Uterus (tissue), 2 donors: ENCODE results near the gene GPR135.

Experiments
- POLR2A ChIP-seq, 2 donors: fragments of 450-650 bp; IDR thresholded peaks; one replicate each; pipeline ENCODE4 v1.6.1; 2016; ENCODE audit warnings: antibody characterized with exemption in 2 of 2, mild to moderate bottlenecking in 1 of 2, moderate library complexity in 1 of 2
- TF ChIP-seq, protein P1 (sequence below), 4 experiments: fragments of 200-600 bp in 2 of 4; fragments of 450-650 bp in 2 of 4; sonication (generic) in 2 of 4; IDR thresholded peaks; one replicate each; pipeline ENCODE4 v1.5.1; 2016 to 2019; ENCODE audit warnings: antibody characterized with exemption in 4 of 4, mild to moderate bottlenecking in 2 of 4, moderate library complexity in 1 of 4

DNA sequence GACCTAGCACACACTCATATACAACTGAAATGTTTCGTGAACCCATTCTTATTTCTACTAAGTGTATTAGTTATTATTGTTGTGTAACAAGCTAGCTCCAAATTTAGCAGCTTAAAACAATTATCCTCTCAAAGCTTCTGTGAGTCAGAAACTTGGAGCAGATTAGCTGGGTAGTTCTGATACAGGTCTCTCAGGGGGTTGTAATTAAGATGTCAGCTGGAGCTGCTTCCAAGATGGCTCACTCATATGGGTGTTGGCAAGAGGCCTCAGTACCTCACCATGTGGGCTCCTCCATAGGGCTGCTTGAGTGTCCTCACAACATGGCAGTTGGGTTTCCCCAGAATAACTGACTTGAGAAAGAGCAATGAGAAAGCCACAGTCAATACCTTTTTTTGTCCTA lies 9.8 kb downstream of the GPR135 start:
- TF ChIP-seq, protein P1, sequence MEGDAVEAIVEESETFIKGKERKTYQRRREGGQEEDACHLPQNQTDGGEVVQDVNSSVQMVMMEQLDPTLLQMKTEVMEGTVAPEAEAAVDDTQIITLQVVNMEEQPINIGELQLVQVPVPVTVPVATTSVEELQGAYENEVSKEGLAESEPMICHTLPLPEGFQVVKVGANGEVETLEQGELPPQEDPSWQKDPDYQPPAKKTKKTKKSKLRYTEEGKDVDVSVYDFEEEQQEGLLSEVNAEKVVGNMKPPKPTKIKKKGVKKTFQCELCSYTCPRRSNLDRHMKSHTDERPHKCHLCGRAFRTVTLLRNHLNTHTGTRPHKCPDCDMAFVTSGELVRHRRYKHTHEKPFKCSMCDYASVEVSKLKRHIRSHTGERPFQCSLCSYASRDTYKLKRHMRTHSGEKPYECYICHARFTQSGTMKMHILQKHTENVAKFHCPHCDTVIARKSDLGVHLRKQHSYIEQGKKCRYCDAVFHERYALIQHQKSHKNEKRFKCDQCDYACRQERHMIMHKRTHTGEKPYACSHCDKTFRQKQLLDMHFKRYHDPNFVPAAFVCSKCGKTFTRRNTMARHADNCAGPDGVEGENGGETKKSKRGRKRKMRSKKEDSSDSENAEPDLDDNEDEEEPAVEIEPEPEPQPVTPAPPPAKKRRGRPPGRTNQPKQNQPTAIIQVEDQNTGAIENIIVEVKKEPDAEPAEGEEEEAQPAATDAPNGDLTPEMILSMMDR (IDR thresholded peaks at IDR 0.05): no peak
- TF ChIP-seq POLR2A (IDR thresholded peaks at IDR 0.05): no peak
